Measurements from ENCODE around the gene ALG12. TPM values are rescaled to one million over a fixed set of nuclear protein-coding genes. Genes with fewer than 3 reads are reported as not detected.
A peak's percentile ranks its signal among the peaks of the same experiment; 100 is the strongest.

Gene ALG12
- total and polyA plus RNA-seq, 2 of the 13 experiments (the other 11 are each of a cell fraction or from before 2014, with no cell fraction given), result 7.8 to 15.8 TPM

DNA sequence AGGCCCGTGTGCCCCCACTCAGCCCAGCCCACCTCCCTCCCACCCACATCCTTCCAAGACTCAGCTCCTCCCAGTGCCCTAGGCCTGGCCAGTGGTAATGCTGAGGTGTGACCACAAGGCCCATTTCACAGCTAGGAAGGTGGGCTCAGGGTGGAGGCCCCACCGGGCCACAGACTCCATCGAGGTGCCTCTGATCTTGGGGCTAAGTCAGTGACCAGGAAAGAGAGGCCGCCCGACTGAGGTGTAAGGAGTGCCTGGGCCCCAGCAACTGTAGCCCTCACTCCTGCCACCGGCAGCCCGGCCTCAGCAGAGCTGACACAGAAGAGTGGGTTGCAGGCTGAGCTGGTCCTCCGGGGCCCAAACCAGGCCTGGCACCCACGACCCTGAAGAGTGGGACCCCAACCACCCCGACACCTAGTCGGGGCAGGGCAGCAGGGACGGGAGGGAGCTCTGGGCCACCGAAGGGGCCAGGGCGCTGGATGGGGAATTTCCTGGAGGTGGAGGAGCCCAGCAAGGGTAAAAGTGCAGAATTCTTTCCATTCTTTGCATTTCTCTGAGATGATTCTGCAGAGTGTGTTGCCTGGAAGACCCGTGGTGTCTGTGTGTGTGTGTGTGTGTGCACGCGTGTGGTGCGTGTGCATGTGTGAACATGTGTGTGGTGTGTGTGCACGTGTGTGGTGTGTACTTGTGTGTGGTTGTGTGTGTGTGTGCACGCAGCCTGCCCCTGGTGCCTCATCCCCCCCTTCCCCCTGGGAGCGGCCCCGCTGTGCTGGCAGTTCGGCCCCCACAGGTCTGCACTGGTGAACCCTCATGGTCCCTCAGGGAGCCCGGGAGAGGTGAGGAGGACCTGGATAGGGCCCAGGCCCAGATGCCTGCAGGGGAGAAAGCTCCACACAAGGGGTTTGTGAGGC lies 34.0 kb upstream of the ALG12 start (continued):
- TF ChIP-seq, protein P1, sequence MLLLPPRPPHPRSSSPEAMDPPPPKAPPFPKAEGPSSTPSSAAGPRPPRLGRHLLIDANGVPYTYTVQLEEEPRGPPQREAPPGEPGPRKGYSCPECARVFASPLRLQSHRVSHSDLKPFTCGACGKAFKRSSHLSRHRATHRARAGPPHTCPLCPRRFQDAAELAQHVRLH (CRISPR knock-in tag; IDR thresholded peaks at IDR 0.05; ENCODE audit: borderline replicate concordance, low read depth), result 0 out of 2 replicates have a peak, but pooled peaks have one; percentile 29
- no peak for TF ChIP-seq ZNF451 (CRISPR knock-in tag; IDR thresholded peaks at IDR 0.05)
- TF ChIP-seq NFE2L1 (CRISPR knock-in tag; IDR thresholded peaks at IDR 0.05; ENCODE audit: borderline replicate concordance), result no peak
- TF ChIP-seq, protein P2, sequence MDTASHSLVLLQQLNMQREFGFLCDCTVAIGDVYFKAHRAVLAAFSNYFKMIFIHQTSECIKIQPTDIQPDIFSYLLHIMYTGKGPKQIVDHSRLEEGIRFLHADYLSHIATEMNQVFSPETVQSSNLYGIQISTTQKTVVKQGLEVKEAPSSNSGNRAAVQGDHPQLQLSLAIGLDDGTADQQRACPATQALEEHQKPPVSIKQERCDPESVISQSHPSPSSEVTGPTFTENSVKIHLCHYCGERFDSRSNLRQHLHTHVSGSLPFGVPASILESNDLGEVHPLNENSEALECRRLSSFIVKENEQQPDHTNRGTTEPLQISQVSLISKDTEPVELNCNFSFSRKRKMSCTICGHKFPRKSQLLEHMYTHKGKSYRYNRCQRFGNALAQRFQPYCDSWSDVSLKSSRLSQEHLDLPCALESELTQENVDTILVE (CRISPR knock-in tag; IDR thresholded peaks at IDR 0.05), result 0 out of 2 replicates have a peak, but pooled peaks have one; percentile 23
- no peak for TF ChIP-seq POLR2AphosphoS2 (IDR thresholded peaks at IDR 0.05; ENCODE audit: low read depth, low read length)
- TF ChIP-seq, protein P3, sequence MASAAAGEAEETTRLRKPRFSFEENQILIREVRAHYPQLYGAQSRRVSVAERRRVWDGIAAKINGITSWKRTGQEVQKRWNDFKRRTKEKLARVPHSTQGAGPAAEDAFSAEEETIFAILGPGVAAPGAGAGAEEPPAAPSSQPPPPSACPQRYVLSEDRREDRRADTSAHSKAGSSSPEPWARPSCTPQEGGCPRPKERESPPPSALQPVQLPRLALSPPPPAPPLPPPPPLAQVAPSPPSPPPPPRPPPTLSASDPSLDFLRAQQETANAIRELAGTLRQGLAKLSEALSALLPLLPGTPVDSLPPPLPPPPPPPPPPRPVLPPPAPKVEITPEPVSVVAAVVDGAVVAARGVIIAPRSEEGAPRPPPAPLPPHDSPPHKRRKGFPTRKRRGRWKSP (CRISPR knock-in tag; IDR thresholded peaks at IDR 0.05), result no peak
- TF ChIP-seq ZNF564 (CRISPR knock-in tag; IDR thresholded peaks at IDR 0.05), result no peak
- TF ChIP-seq ZSCAN25 (CRISPR knock-in tag; IDR thresholded peaks at IDR 0.05), result peak; percentile 48; the same call in 1 of the 2 replicates
- TF ChIP-seq MTA3 (CRISPR knock-in tag; IDR thresholded peaks at IDR 0.05), result no peak
- no peak for TF ChIP-seq BRCA1 (CRISPR knock-in tag; IDR thresholded peaks at IDR 0.05)
- TF ChIP-seq NR2F1 (CRISPR knock-in tag; IDR thresholded peaks at IDR 0.05), result peak in 1 of 2 experiments; percentile 45; a peak in 1 of 4 replicates
- TF ChIP-seq SAFB2 (CRISPR knock-in tag; IDR thresholded peaks at IDR 0.05; ENCODE audit: borderline replicate concordance, low read depth), result no peak; the same call in 1 of the 2 replicates
- TF ChIP-seq ZSCAN20 (CRISPR knock-in tag; IDR thresholded peaks at IDR 0.05; ENCODE audit: borderline replicate concordance), result no peak
- no peak for TF ChIP-seq NFRKB (IDR thresholded peaks at IDR 0.05)
- TF ChIP-seq NR3C1 (CRISPR knock-in tag; IDR thresholded peaks at IDR 0.05), result no peak
- TF ChIP-seq, protein P4, sequence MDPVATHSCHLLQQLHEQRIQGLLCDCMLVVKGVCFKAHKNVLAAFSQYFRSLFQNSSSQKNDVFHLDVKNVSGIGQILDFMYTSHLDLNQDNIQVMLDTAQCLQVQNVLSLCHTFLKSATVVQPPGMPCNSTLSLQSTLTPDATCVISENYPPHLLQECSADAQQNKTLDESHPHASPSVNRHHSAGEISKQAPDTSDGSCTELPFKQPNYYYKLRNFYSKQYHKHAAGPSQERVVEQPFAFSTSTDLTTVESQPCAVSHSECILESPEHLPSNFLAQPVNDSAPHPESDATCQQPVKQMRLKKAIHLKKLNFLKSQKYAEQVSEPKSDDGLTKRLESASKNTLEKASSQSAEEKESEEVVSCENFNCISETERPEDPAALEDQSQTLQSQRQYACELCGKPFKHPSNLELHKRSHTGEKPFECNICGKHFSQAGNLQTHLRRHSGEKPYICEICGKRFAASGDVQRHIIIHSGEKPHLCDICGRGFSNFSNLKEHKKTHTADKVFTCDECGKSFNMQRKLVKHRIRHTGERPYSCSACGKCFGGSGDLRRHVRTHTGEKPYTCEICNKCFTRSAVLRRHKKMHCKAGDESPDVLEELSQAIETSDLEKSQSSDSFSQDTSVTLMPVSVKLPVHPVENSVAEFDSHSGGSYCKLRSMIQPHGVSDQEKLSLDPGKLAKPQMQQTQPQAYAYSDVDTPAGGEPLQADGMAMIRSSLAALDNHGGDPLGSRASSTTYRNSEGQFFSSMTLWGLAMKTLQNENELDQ (CRISPR knock-in tag; IDR thresholded peaks at IDR 0.05; ENCODE audit: borderline replicate concordance), result no peak
- TF ChIP-seq, protein P5, sequence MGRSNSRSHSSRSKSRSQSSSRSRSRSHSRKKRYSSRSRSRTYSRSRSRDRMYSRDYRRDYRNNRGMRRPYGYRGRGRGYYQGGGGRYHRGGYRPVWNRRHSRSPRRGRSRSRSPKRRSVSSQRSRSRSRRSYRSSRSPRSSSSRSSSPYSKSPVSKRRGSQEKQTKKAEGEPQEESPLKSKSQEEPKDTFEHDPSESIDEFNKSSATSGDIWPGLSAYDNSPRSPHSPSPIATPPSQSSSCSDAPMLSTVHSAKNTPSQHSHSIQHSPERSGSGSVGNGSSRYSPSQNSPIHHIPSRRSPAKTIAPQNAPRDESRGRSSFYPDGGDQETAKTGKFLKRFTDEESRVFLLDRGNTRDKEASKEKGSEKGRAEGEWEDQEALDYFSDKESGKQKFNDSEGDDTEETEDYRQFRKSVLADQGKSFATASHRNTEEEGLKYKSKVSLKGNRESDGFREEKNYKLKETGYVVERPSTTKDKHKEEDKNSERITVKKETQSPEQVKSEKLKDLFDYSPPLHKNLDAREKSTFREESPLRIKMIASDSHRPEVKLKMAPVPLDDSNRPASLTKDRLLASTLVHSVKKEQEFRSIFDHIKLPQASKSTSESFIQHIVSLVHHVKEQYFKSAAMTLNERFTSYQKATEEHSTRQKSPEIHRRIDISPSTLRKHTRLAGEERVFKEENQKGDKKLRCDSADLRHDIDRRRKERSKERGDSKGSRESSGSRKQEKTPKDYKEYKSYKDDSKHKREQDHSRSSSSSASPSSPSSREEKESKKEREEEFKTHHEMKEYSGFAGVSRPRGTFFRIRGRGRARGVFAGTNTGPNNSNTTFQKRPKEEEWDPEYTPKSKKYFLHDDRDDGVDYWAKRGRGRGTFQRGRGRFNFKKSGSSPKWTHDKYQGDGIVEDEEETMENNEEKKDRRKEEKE (IDR thresholded peaks at IDR 0.05), result no peak
- TF ChIP-seq ONECUT2 (CRISPR knock-in tag; IDR thresholded peaks at IDR 0.05), result no peak
- TF ChIP-seq RBFOX2 (IDR thresholded peaks at IDR 0.05; ENCODE audit: low read depth, low read length), result no peak
- TF ChIP-seq CHD4 (IDR thresholded peaks at IDR 0.05; ENCODE audit: borderline replicate concordance, low read length), result peak; percentile 55; the same call in 1 of the 2 replicates
- TF ChIP-seq PAWR (CRISPR knock-in tag; IDR thresholded peaks at IDR 0.05; ENCODE audit: borderline replicate concordance), result no peak
- no peak for TF ChIP-seq ZNF337 (CRISPR knock-in tag; IDR thresholded peaks at IDR 0.05; ENCODE audit: borderline replicate concordance, low read depth)
